ENCODE measurements around the gene PSMB7.

The PSMB7 gene

DNA sequence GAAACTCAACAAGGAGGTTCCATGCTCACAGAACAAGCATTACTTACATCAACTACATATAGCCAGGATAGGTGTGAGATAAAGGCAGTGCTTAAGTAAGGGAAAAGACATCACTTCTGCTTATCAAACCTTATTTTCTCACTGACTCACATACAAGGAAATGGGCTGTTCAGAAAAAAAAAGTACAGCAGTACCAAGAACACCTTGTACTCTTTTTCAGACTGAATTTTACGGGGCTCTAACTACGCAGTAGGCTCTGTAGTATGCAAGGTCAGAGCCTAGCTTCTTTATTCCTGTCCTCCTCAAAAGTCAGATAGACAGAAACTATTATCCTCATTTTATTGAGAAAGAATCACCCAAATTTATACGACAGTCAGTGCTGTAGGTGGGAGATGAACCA is 5.8 kb downstream of the PSMB7 start:
- DNase-seq, result no peak

- no peak for DNase-seq
Observed at GRCh38 chr9:124403246-124403645, 12.0 kb downstream of the PSMB7 start.

DNA sequence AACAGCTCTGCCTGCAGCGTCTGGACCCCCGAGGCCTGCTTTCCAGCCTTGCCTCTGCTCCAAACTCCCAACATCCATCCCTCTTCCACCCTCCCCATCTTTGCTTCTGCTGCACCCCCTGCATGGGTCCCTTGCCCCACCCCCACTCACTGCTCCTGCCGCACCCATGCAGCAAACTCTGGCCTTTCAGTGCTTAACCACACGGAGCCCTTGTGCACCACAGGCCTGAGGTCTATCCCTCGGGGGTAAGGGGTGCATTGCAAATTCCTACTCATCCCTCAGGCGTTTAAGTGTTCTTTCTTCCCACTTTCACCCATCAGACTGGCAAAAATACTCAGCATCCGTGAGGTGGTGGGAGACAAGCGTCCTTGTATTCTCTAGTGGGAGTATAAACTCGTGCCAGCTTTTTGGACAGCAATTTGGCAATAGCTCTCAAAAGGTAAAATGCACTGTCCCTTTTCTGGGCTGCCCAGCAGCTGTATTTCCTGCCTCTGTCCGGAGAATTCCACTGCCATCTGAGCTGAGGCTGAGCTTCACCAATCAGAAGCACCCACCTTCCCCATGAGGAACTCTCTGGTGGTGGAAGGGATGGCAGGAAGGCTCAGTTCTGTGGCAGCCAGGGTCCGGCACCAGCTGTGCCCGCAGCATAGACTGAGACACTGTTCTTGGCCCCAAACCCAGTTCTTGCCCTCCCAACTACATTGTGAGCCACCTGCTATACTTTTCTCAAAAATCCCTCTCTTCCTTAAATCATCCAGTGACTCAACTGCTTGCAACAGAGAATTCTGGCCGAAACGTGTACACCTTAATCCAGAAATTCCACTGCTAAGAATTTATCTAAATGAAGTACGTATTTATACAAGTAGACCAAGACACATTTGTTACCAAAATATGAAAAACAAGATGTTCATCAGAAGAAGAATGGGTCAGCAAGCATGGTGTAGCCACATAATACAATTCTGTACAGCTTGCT is 15.0 kb downstream of the PSMB7 start:
- no peak for DNase-seq

GRCh38 chr9:124399323-124399967 is 15.8 kb downstream of the PSMB7 start:
- DNase-seq, result no peak

DNA sequence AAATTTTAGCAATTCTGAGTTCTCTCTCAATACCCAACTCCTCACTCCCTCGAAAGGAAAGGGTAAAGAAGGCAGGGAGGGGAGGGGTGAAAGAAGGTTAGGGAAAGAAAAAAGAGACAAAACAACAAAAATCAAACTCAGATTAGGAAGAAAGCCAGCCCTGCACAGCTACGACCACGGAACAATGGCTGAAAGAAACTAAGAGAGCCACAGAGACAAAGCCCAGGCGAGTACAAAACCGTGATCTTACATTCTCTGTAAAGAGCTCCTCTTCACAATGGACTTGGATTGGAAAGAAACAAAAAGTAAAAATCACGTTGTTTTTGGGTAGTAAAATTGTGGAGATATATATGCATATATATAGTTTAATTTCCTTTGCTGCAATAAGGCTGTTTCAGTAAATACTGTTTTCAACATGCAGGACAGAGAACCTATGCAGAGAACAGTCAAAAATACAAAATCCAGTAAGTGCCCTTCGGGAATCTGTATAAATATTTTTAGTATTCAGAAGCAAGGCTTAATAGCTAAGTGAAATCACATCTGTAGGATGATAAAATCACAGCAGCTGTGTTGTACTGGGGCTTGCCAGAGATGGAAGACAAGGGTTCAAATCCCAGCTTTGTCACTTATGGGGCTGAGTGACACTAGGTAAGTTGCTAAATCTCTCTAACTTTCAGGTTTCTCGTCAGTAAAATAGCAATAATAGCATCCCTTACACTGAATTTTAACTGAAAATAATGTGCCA is 16.9 kb downstream of the PSMB7 start:
- DNase-seq, result no peak

DNA sequence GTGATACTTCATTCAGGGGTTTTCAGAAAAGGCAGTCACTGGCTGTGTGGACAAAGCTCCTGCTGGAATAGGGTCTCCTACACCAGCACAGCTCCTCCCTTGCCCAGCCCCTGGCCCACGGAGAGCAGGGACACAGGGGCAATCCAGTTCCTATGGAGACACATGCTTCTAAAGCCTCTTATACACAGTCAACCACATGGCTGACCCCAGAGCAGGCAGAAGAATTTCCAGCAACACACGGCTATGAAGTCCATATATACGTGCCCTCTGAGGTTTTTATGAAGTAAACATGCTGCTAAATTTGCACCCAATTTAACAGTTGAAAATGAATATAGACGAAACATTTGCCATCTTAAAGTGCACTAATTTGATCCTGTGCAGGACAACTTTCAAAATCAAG is 19.4 kb downstream of the PSMB7 start:
- no peak for DNase-seq

DNA sequence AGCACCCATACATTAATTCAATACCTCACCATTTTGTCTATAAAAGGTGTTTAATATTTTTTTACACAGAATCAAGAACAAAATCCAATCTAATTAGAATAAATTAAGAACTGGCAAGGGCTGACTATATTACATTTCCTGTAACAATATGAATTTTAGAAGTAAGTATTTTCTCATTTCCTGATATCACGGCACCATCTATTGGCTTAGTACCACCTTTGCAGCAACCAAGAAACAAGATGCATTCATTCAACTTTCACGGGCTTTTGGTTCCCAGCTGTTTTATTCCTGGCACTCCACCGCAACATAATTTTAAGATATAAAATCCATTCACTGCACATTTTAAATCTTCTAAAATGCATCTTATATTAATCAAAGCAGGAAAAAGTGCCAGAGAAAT is 20.6 kb downstream of the PSMB7 start:
- DNase-seq, result no peak

- DNase-seq, result no peak
Observed at GRCh38 chr9:124394167-124394566, 21.1 kb downstream of the PSMB7 start.

GRCh38 chr9:124392871-124393460 is 22.3 kb downstream of the PSMB7 start:
- no peak for DNase-seq

DNA sequence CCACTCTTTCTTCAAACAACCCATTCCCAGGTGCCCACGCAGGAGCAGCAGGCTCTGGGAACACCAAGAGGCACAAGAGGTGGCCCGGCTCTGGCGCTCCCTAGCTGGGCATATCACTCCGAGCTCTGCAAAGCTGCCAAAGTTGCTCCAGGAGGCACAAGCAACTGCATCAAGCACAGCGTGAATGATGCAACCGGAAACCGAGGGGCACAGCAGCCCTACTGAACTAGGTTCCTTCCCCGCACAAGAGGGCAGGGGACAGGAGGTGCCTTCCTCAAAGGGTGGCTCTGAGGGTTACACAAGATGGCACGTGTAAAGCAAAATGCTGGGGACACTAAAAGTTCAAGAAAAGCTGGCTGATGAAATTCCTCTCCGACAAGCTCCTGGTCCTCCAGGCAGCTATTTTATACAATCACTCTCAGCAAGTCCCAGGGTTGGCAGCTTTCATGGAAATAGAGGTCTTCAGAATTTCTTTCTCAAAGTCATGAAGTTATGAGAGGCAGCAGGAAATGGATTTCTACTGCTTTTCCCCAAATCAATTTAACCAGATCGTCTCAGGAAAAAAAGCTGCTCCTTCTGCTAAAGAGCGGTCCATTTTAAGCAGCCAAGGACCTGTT is 22.9 kb downstream of the PSMB7 start:
- DNase-seq, result no peak

DNA sequence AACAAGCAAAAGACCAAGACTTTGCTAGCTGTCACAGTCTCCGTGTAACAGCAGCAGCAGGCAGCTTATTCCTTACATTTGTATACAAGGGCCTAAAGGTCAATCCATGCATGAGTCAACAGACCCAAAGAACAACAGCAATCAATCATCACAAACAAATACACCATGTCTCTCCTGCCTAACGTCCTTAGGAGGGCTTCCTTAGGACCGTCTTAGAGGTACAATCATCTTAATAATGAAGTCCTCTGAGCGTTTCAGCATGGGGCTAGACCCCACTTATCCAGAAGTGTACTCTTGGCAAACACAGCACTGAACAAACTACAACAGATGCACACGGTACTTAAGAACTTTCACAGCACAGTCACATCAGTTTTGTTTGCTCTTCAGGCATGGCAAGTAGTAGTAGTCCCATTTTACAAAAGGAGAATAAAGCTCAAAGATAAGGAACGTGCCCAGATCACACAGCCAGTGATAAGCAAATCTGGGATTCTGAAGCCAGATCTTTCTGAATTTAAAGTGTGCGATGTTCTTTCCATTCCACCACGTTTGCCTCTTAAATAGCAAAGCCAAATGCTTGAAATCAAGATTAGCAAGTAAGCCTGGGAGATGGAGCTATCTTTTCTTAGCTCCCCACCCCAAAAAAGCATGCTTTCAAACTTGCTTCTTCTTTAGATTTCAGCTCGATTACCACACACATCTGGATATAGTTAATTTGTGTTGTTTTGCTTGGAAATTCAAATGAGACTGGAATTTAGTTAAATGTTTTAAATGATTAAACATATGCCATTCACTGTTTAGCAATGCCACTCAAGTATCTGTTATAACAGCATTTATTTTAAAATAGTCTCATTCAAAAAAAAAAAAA is 24.2 kb downstream of the PSMB7 start:
- DNase-seq, result no peak

GRCh38 chr9:124389146-124389939 is 25.9 kb downstream of the PSMB7 start:
- DNase-seq, result no peak

DNA sequence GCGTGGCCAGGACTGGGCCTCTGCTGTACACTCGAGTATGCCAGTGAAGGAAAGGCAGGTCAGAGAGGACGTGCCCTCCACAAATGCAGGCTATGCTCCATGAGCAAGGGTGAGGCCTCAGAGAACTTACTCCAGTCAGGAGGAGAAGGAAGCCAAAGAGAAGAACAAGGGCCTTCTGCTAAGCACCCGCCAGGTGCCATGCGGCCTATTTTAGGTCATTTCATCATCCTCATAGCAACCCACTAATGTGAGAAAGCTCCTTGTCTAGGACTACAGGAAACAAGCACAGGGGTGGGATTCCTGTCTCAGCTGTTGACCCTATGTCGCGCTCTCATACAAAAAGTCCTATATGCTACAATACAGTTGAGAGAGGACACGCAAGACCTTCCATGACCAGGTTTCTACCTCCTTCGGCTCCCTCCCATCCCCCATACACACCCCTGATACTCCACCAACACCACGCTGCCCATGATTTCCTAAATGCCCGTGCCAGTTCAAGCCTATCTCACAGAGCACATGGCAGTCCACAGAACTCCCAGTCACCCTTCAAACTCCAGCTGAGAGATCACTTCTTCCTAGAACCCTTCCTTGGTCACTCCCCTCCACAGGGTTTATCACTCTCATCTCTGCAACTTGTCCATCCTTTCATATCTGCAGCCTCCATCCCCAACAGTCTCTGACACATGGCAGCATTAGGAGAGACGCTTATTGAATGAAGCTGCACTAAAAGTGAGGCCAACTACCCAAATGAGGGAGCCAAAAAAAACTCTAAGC is 26.8 kb downstream of the PSMB7 start:
- no peak for DNase-seq

DNA sequence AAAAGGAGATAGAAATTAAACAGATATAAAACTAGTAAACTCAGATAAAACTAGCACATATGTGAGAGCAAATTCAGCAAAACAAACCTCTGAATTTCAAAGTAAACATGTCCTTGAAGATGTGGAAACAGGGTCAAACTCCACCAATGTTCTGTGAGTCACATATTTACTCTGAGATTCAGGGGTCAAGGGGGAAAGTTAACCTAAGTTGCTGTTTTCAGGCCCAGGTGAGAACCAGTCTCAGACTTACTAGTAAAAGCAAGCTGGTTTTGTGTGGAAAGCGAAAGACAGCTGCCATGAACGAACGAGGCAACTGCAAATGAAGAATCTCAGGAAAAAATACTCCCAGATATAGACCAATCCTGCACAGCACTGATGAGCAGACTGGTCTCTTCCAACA is 29.0 kb downstream of the PSMB7 start:
- DNase-seq, result no peak

- DNase-seq, result no peak
Observed at GRCh38 chr9:124385623-124386022, 29.6 kb downstream of the PSMB7 start.

DNA sequence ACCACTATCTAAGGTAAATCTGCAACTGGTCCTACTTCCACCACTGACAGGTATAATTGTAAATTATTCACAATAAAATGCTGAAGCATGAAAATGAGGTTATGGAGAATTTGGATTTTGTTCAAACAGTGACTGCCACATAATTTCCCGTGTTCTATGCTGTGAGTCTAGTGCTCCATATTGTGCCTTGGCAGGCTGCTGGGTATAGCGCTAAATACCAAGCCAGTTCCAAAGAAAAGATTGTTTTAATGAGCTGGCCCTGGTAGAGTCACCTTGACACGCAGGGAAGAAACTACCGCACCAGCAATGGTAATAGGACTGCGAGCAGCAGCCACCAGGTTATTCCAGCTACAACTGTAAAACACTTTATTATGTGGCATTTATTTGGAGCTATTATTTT is 30.4 kb downstream of the PSMB7 start:
- DNase-seq, result no peak

DNA sequence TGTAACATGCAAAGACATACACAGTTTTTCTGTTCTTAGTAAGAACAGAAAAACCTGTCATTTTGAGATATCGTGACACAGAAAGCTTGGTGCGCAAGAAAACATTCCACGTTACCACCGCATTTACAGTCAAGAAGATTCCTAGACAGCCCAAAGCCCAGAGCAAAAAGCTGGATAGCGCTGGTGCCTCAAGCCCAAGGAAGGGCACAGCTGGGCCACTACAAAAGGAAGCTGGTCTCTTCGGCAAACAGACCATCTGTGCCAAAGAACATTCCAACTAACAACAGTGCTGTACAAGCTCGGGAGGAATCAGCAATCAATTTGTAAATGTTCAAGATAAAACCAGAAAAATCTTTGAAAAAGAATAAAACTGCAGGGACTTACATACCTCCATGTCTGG is 31.0 kb downstream of the PSMB7 start:
- DNase-seq, result no peak

DNA sequence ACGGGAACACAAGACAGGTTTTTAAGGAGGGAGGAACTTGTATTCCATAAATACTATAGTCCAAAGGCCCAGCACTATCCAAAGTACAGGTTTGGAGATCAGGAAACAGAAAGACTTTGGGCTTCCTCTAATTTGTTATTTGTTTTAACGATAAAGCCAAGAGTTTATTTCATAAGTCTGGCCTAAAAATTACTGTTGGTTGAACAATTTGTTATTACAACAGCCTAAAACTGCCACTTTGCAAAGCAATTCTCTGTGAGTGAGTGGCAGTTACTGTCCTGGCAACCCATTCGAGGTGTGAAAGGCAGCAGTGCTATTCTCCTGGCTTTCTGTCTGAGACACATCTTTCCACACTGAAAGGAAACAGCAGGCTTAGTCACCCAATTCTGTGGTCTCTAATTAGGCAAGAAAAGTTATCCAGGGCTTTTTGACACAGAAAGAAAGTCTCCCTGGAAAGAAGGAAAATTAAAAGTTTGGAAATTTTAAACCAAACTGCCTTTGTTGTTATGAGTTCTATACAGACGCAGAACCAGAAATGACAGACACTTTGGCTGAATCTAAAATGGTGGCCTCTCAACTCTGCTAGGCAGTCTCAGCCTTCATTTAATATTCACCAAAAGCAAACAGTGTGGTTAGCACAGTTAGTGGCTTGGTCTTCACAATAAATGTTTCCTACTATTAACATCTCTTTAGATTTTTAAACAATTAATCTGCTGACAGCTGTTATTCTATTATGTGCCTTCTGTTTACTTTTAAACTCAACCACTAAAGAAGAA is 33.9 kb downstream of the PSMB7 start:
- DNase-seq, result no peak

Data from cortex of kidney (tissue), 1 donor.